Peyer's patch (tissue), 4 donors: ENCODE measurements around the gene FLRT2. TPM values are rescaled to one million over a fixed set of nuclear protein-coding genes. Genes with fewer than 3 reads are reported as not detected.

Experiments
- DNase-seq, 3 donors: peaks; one replicate each; pipeline ENCODE4 v3.0.0-alpha.2; 2017 to 2019
- H3K27ac ChIP-seq, 4 donors: fragments of 200-600 bp; sonication (generic); one replicate each; pipeline ENCODE4 v1.5.1; 2016 to 2019
- H3K27me3 ChIP-seq, 2 donors: fragments of 200-600 bp; sonication (generic); one replicate each; pipeline ENCODE4 v1.5.1; 2019
- H3K36me3 ChIP-seq, 3 donors: fragments of 200-600 bp; sonication (generic); one replicate each; pipeline ENCODE4 v1.5.1; 2016 to 2019
- H3K4me1 ChIP-seq, 4 donors: fragments of 200-600 bp; sonication (generic); one replicate each; pipeline ENCODE4 v1.5.1; 2016 to 2019
- H3K4me3 ChIP-seq, 4 donors: fragments of 200-600 bp; sonication (generic); 1 replicate in 3 of 4; 2 replicates in 1 of 4; pipeline ENCODE4 v1.5.1; 2016 to 2019; ENCODE audit warnings: mild to moderate bottlenecking in 1 of 4
- H3K9me3 ChIP-seq, 4 donors: fragments of 200-600 bp; sonication (generic); one replicate each; pipeline ENCODE4 v1.5.1; 2016 to 2019; ENCODE audit warnings: mild to moderate bottlenecking in 1 of 4
- POLR2A ChIP-seq, 2 donors: fragments of 450-650 bp; IDR thresholded peaks; one replicate each; pipeline ENCODE4 v1.5.1; 2017; ENCODE audit warnings: antibody characterized with exemption in 2 of 2, mild to moderate bottlenecking in 2 of 2, moderate library complexity in 2 of 2
- total RNA-seq, 4 donors: library from RNA; depleted of rRNA; stranded (reverse); fragments of >200 nt; gene quantifications; one replicate each; pipeline ENCODE4 v1.1.0, GENCODE V29; 2016
- TF ChIP-seq, protein P1 (sequence below), 6 experiments: fragments of 450-650 bp in 4 of 6; fragments of 200-600 bp in 2 of 6; sonication (generic) in 1 of 6; IDR thresholded peaks; one replicate each; pipeline ENCODE4 v1.5.1; 2017 to 2019; ENCODE audit warnings: antibody characterized with exemption in 6 of 6, mild to moderate bottlenecking in 3 of 6, moderate library complexity in 1 of 6

The FLRT2 gene
- total RNA-seq, 4 donors from 2014 or later: 1.1 to 4.8 (median 2.2) TPM

DNA sequence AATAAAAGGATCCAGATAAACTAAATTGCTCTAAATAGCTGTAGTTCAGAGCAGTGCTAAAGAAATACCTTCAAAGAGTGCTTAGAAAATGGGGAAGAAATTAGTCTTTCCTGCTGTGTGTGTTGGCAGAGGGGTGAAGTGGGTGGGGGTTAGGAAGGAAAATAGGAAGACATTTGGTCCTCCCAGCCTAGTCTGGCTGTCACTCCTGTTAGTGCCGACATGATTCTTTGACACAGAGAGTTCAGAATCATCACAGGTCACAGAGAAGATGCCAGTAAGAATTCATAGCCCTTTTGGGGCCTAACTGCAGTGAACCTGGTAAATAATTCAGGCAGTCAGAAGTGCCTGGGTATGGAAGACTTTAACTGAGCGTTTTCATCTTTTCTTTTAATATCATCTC is 74.8 kb downstream of the FLRT2 start:
- Histone ChIP-seq H3K36me3 (no peaks in the 10 kb centered on the region), H3K27ac (no peak overlapping the region), H3K4me1 (no peaks in the 10 kb centered on the region), H3K4me3 (no peak overlapping the region), H3K27me3 (no peaks in the 10 kb centered on the region), H3K9me3 (no peaks in the 10 kb centered on the region)
- TF ChIP-seq, protein P1, sequence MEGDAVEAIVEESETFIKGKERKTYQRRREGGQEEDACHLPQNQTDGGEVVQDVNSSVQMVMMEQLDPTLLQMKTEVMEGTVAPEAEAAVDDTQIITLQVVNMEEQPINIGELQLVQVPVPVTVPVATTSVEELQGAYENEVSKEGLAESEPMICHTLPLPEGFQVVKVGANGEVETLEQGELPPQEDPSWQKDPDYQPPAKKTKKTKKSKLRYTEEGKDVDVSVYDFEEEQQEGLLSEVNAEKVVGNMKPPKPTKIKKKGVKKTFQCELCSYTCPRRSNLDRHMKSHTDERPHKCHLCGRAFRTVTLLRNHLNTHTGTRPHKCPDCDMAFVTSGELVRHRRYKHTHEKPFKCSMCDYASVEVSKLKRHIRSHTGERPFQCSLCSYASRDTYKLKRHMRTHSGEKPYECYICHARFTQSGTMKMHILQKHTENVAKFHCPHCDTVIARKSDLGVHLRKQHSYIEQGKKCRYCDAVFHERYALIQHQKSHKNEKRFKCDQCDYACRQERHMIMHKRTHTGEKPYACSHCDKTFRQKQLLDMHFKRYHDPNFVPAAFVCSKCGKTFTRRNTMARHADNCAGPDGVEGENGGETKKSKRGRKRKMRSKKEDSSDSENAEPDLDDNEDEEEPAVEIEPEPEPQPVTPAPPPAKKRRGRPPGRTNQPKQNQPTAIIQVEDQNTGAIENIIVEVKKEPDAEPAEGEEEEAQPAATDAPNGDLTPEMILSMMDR (IDR thresholded peaks at IDR 0.05): no peak
- TF ChIP-seq POLR2A (IDR thresholded peaks at IDR 0.05): no peak
- DNase-seq: no peak

DNA sequence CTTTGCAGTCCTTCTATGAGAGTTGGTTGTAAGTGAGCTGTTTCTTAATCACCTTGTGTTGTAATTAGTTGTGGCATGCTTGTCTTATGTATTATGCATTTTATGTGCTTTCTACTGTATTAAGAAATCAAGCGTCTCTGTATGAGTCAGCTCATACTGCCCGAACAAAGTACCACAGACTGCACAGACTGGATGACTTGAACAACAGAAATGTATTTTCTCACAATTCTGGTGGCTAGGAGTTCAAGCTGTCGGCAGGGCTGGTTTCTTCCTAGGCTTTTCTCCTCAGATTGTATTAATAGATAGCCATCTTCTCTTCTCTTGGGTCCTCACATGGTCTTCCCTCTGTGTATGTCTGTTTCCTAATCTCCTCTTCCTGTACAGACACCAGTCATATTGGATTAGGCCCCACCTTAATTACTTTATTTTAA is 77.7 kb downstream of the FLRT2 start:
- Histone ChIP-seq H3K9me3 (no peaks in the 10 kb centered on the region), H3K36me3 (no peaks in the 10 kb centered on the region), H3K4me3 (no peak overlapping the region), H3K27me3 (no peaks in the 10 kb centered on the region), H3K27ac (no peak overlapping the region), H3K4me1 (no peaks in the 10 kb centered on the region)
- DNase-seq: no peak
- TF ChIP-seq POLR2A (IDR thresholded peaks at IDR 0.05): no peak
- TF ChIP-seq, protein P1 (IDR thresholded peaks at IDR 0.05): no peak

DNA sequence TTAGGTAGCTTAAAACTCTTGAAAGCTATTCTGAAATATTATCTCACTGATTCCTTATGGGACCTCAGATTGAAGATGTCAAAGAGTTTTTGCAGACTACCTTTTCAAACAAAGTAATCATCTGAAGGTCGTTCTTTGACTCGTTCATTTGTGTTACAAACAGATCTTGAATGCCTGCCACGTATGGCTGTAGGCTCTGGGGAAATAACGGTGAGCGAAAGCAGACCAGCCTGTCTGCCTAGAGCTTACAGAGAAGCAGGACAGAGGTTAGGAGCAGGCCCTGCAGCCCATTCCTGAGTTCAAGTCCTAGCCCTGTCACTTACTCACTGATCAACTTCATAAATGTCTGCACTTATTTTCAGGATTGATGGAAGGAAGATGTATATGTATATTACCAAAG is 83.6 kb downstream of the FLRT2 start:
- H3K4me1 ChIP-seq: no peaks in the 10 kb centered on the region
- H3K4me3 ChIP-seq: no peak overlapping the region
- no peaks in the 10 kb centered on the region for H3K9me3 ChIP-seq
- no peak for DNase-seq
- no peaks in the 10 kb centered on the region for H3K36me3 ChIP-seq
- no peak overlapping the region for H3K27ac ChIP-seq
- TF ChIP-seq POLR2A (IDR thresholded peaks at IDR 0.05): no peak
- TF ChIP-seq, protein P1 (IDR thresholded peaks at IDR 0.05): no peak
- no peaks in the 10 kb centered on the region for H3K27me3 ChIP-seq

DNA sequence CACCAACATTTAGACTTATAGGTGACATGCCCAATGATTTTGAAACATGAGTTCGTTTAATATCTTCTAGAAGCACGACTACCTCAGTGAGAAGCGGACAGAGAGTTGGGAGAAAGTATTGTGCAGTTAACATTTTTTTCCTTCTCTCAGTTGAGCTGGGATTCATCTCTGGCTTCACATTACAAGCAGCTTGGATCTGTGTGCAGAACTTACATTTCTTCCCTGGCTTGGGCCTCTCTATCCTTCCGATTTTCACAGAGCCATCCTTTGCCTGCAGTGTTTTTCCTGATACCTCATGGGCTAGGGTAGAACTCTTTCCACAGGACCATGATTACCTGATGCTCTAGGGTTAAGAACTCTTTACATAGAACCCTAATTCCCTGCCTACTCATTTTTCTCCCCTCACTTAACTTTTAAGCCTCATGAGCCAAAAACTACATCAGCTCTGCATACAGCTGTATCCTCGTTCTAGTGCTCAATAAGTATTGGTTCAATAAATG is 86.5 kb downstream of the FLRT2 start:
- TF ChIP-seq POLR2A (IDR thresholded peaks at IDR 0.05): no peak
- TF ChIP-seq, protein P1 (IDR thresholded peaks at IDR 0.05): no peak
- H3K4me1 ChIP-seq: no peaks in the 10 kb centered on the region
- no peak for DNase-seq

DNA sequence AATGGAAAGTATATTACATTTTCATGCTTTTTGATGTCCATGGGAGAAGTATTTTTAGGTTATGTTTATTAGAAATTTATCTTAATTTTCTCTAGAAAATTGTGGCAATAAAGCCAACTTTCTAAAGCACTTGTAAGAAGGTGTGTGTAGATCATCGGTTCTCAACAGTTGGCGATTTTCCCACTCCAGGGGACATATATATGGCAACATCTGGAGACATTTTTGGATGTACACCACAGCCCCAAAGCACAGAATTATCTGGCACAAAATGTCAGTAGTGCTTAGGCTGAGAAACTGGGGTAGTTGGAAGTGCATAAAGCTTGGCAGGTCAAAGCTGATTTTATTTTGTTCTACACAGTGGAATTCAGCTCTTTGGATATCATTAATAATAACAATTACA is 86.9 kb downstream of the FLRT2 start:
- H3K27me3 ChIP-seq: no peaks in the 10 kb centered on the region
- H3K4me3 ChIP-seq: no peak overlapping the region
- no peaks in the 10 kb centered on the region for H3K4me1 ChIP-seq
- TF ChIP-seq, protein P1 (IDR thresholded peaks at IDR 0.05): no peak
- TF ChIP-seq POLR2A (IDR thresholded peaks at IDR 0.05): no peak
- no peak overlapping the region for H3K27ac ChIP-seq
- H3K9me3 ChIP-seq: no peaks in the 10 kb centered on the region
- DNase-seq: no peak
- peaks cover 0 to 3% (median 0%) of the 10 kb centered on the region in 3 donors for H3K36me3 ChIP-seq

More for the DNA sequence above, 86.5 kb downstream of the FLRT2 start:
- Histone ChIP-seq H3K27me3 (no peaks in the 10 kb centered on the region), H3K27ac (no peak overlapping the region), H3K4me3 (no peak overlapping the region), H3K36me3 (no peaks in the 10 kb centered on the region), H3K9me3 (no peaks in the 10 kb centered on the region)

DNA sequence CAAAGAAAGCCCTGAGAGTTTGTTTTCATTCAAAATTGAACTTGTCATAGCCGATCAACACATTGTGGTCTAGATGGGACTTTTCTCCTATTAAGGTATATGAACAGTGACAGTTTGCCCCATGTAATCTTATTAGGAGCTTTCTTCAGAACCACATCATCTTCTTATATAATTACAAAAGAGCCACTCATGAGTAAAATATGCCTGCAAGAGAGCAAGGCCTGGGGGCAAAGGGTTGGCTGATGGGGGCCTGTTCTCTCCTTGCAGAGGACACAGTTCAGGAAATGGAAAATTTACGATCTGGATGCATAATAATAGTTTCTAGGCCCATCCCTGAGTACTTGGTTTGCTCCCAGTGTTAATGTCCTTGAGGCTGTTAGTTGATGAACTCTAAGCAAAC is 87.8 kb downstream of the FLRT2 start:
- no peaks in the 10 kb centered on the region for H3K27me3 ChIP-seq
- H3K9me3 ChIP-seq: no peaks in the 10 kb centered on the region
- no peaks in the 10 kb centered on the region for H3K4me1 ChIP-seq
- peaks cover 0 to 3% (median 0%) of the 10 kb centered on the region in 3 donors for H3K36me3 ChIP-seq
- no peak overlapping the region for H3K27ac ChIP-seq
- DNase-seq: no peak
- no peak for TF ChIP-seq POLR2A (IDR thresholded peaks at IDR 0.05)
- TF ChIP-seq, protein P1 (IDR thresholded peaks at IDR 0.05): no peak
- H3K4me3 ChIP-seq: no peak overlapping the region
